ENCODE data around the gene IGSF21. TPM values are rescaled to one million over a fixed set of nuclear protein-coding genes. Genes with fewer than 3 reads are reported as not detected.

The IGSF21 gene
- total RNA-seq, 1 experiment from 2014 or later: 5.2 TPM

- Histone ChIP-seq H3K18ac (ENCODE audit: insufficient read length, low read depth, low read length) (no peak overlapping the region), H3K9ac (ENCODE audit: extremely low read depth, insufficient read length, low read length) (no peak overlapping the region), H3K79me2 (ENCODE audit: insufficient read depth, low read length) (no peaks in the 10 kb centered on the region), H3K14ac (ENCODE audit: insufficient read depth, low read length) (no peak overlapping the region), H3K79me1 (ENCODE audit: insufficient read depth, low read depth, low read length, poor library complexity, severe bottlenecking) (no peaks in the 10 kb centered on the region), H3K23me2 (ENCODE audit: insufficient read length, low read depth, low read length, poor library complexity, severe bottlenecking) (no peaks in the 10 kb centered on the region), H4K8ac (replicated peaks; ENCODE audit: insufficient read length, low read depth, low read length) (no peak overlapping the region), H3K4me2 (ENCODE audit: insufficient read depth, insufficient read length, low read length) (no peak overlapping the region), H3K4ac (ENCODE audit: low read depth, low read length) (no peak overlapping the region), H4K5ac (ENCODE audit: insufficient read length, low read depth, low read length) (no peak overlapping the region), H3K27me3 (ENCODE audit: insufficient read depth, low read length) (no peaks in the 10 kb centered on the region), H3K56ac (ENCODE audit: insufficient read length, low read depth, low read length) (no peak overlapping the region), H2BK20ac (ENCODE audit: low read depth, low read length, poor library complexity, severe bottlenecking) (no peak overlapping the region), H2AK5ac (ENCODE audit: insufficient read length, low read length) (no peak overlapping the region), H4K91ac (ENCODE audit: insufficient read length, low read depth, low read length) (no peak overlapping the region), H3K4me1 (ENCODE audit: insufficient read depth, low read length) (no peaks in the 10 kb centered on the region), H2BK15ac (ENCODE audit: low read depth, low read length) (no peak overlapping the region), H2BK5ac (ENCODE audit: insufficient read length, low read length) (no peak overlapping the region), H3K27ac (ENCODE audit: insufficient read length, low read depth, low read length) (no peak overlapping the region), H2BK120ac (ENCODE audit: low read depth, low read length, poor library complexity, severe bottlenecking) (no peak overlapping the region), H2AFZ (ENCODE audit: low read length) (no peak overlapping the region), H3T11ph (ENCODE audit: low read length) (no peak overlapping the region), H4K20me1 (ENCODE audit: control insufficient read depth, insufficient read depth, insufficient read length) (no peaks in the 10 kb centered on the region), H3K9me3 (ENCODE audit: control insufficient read depth, low read depth, low read length) (no peaks in the 10 kb centered on the region), H3K23ac (ENCODE audit: insufficient read length, low read depth, low read length) (no peak overlapping the region), H2BK12ac (ENCODE audit: insufficient read length, low read depth, low read length) (no peak overlapping the region)
- Mint-ChIP-seq H3K27ac (no peak overlapping the region), H3K9me3 (no peaks in the 10 kb centered on the region), H3K4me3 (no peak overlapping the region), H3K36me3 (ENCODE audit: insufficient read depth in 1 of 3, low read depth in 3 of 3) (no peaks in the 10 kb centered on the region), H3K27me3 (ENCODE audit: low read depth) (peaks cover 7% of the 10 kb centered on the region; the same call in 1 of the 2 replicates), H3K4me1 (peaks cover 31 to 37% of the 10 kb centered on the region in 2 experiments)
- TF ChIP-seq CTCF (conservative IDR thresholded peaks at IDR 0.05): no peak
- no peak for DNase-seq
- no CpG with 5 or more reads among the region's 7 CpGs for WGBS (ENCODE audit: extremely low coverage, insufficient read length, low lambda C conversion rate)
Observed at GRCh38 chr1:18190598-18190997, 83.0 kb downstream of the IGSF21 start.

Measured in H9 (cell line).